LNCAP (cell line): ENCODE results near the gene CBLB.

Experiments used
- CTCF ChIP-seq: fragments of 450-650 bp; IDR thresholded peaks from 2 replicates; pipeline ENCODE4 v1.5.1; 2017; ENCODE audit warnings: mild to moderate bottlenecking

Gene CBLB

GRCh38 chr3:105639131-105639530 is 229.7 kb downstream of the CBLB start:
- no peak for TF ChIP-seq CTCF

- TF ChIP-seq CTCF: no peak
Measured at GRCh38 chr3:105634708-105635107, 234.1 kb downstream of the CBLB start.

- TF ChIP-seq CTCF: no peak
Measured at GRCh38 chr3:105629718-105630117, 239.1 kb downstream of the CBLB start.

GRCh38 chr3:105626739-105627138 is 242.1 kb downstream of the CBLB start:
- TF ChIP-seq CTCF: no peak

DNA sequence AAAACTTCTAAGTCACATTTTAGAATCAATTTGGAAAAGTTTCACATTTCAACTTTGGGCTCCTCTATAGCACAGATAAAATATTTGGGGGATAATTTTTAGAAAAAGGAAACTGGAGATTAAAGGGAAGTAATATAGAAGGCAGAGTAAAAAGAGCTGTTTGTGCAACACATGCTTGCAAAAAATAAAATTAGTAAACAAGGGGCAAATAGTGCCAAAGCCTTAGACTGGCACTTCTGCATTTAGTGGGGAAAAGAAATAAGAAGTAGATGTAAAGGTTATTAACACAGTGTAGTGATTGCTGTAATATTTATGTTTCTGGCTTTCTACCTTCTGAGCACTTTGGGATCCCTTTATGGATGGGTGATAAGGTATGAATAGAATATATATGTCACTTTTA is 246.6 kb downstream of the CBLB start:
- no peak for TF ChIP-seq CTCF

DNA sequence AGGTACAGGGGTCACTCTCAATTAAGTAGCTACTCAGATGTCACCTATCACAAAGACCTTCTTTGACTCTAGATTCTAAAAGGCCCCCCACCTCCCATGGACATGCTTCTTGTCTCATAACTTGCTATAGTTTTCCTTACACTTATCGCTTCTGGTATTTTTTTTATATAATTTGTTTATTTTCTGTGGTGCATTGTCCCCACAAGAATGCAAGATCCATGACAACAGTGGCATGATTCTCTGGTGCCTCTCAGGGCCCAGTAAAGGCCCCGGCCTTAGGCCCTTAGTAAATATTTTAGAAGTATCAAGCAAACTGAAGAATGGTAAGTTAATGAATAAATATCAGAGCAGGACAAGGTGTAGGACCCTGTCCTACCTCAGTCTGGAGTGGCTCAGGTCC is 248.6 kb downstream of the CBLB start:
- TF ChIP-seq CTCF: no peak

GRCh38 chr3:105619651-105620050 is 249.2 kb downstream of the CBLB start:
- TF ChIP-seq CTCF: no peak

- no peak for TF ChIP-seq CTCF
Measured at GRCh38 chr3:105618556-105618955, 250.3 kb downstream of the CBLB start.
